ENCODE data around the gene FGF10.

The FGF10 gene

GRCh38 chr5:44345871-44346270 lies 43.3 kb downstream of the FGF10 start:
- DNase-seq = no peak

GRCh38 chr5:44336708-44337107 lies 52.5 kb downstream of the FGF10 start:
- no peak for DNase-seq

DNA sequence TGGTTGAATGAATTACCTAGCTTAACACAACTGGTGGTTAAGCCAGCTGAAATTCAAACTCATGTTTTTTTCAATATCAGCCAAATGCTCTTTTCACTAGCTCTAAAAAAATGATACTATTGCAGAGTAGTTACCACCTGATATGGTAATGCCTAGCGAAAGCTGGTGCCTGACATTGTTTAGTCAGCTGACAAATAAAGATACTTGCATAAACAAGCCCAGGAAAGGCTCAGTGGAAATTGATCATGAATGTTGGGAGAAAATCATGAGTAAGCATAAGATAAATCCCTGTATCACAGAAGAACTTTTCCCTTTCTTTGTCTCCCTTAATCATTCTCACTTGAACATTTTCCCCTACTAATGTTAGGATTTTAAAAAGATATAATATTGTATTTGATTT lies 54.6 kb downstream of the FGF10 start:
- DNase-seq = no peak

GRCh38 chr5:44332285-44332971 lies 56.8 kb downstream of the FGF10 start:
- DNase-seq = no peak

GRCh38 chr5:44331471-44332050 lies 57.7 kb downstream of the FGF10 start:
- DNase-seq = no peak

- no peak for DNase-seq
Measured at GRCh38 chr5:44329716-44330115, 59.5 kb downstream of the FGF10 start.

DNA sequence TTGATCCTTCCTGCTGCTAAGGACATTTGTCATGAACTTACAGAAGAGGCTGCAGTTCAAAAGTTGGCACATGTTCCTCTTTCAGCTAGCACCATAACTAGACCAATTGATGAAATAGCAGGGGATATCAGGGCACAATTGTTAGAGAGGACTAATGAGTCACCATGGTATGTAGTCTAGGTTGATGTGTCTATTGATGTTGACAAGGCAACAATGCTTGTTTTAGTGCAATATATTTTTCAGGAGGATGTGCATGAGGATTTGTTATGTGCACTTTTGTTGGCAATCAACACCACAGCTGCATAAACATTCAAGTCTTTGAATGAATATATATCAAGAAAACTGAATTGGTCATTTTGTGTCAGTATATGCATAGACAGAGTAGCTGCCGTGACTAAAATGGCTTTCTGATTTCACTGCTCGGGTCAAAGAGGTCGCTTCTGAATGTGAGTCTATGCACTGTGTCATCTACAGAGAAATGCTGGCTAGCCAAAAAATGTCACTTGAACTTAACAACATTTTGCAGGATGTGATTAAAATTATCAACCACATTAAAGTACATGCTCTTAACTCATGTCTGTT lies 68.0 kb downstream of the FGF10 start:
- DNase-seq = no peak

- no peak for DNase-seq
Measured at GRCh38 chr5:44320188-44320587, 69.0 kb downstream of the FGF10 start.

DNA sequence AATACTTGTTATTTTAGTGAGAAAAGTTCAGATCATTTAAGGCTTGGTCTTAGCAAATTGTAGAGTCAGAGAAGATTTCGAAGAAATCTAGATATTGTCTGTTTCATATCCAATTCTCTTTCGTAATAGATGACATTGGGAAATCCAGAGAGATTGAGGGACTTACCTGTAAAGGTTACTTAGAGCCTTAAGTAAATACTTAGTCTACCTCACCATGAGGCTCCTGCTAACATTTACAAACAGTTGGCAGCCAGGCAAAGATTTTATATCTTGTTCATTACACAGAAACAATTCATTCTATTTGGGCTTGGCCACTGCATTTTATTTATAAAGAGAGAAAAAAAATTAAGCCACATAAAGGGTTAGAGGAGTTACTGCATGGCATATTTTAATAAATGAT lies 70.3 kb downstream of the FGF10 start:
- DNase-seq = no peak

- no peak for DNase-seq
Measured at GRCh38 chr5:44312374-44312773, 76.8 kb downstream of the FGF10 start.

DNA sequence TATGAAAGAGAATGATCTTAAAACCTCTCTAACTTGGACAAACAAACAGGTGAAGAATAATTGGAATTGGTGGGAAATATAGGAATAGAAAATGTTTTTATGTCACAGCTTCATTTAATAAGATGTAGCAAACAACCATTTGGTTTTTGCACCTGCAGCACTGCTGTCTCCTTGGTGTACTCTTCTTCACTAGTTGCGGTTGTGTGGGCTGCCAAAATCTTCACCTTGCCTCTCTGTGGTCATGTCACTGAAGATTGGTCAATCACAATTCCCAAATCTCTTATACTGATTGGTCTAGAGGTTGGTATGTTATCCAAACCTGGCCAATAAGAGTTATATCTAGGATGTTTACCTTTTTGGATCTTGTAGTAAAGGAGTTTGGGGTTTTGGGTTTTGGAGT lies 88.7 kb downstream of the FGF10 start:
- no peak for DNase-seq

GRCh38 chr5:44299394-44299793 lies 89.8 kb downstream of the FGF10 start:
- no peak for DNase-seq

- DNase-seq = no peak
Measured at GRCh38 chr5:44294516-44294915, 94.7 kb downstream of the FGF10 start.

DNA sequence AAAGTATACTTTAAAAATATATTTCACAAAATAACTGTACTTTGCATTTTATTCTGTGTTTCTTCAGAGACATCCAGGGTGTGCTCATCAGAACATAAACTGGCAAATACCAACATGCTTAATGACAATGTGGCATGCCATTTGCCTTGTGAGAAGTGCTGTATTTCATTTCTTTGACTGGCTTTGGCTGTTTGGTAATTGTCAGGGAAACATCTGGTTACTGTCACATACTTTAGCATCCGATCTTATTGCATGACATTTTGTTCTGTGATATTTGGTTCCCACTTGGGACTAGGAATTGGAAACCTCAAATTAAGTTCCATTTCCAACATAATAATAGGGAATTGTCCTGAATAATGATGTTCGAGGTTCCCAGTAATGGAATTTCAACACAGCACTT lies 96.5 kb downstream of the FGF10 start:
- no peak for DNase-seq

DNA sequence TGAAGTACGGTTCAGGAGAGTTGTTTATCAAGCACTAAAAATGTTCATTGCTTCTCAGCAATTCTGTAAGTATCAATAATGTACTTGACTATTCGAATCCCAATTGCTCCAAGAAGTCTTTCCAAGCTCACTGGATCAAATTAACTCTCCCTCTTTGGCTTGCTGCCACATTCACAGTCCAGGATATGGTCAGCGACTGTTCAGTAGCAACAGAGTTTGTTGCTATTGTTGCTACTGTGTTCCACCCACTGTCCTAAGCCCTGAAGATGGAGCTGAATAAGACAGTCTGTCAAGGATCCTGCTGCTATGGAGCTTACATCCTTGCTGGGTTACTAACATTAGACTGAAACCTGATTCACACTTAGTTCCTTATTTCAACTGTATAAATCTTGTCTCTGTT lies 110.8 kb downstream of the FGF10 start:
- no peak for DNase-seq

DNA sequence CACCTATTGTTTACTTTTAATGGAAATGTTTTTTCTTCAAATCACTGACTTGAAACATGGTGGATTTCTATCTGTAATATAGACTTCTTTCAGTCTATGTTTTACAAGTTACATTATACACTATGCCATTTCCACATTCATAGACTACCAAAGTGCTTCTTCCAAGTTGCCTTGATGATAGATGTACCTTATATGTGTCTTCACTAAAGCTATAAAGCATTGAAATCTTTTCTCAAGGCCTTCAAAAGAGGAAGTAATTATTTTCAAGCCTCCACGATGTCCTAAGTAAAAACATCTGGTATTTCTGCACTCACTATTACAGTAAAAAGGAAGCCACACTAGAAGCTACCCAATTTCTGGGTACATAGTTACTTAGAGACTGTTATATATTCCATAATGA lies 113.3 kb downstream of the FGF10 start:
- DNase-seq = no peak

DNA sequence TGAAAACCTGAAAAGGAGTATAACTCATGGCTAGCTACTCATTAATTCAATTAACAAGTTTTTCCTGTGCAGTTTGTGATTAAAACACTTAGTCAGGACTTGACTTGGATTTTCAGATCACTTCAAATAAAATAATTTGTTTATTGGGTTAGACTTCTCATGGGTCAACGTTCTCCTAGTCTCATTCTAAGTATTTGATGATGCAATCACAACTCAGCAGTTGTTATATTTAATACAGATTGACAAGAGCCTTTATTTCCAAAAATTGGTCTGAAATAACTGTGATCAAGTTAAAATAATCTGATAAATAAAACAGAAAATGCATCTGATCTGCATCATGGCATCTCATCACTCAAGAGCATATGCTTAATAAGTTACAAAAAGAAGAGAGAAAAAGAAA lies 113.9 kb downstream of the FGF10 start:
- no peak for DNase-seq

- DNase-seq = no peak
Measured at GRCh38 chr5:44267909-44268308, 121.3 kb downstream of the FGF10 start.

DNA sequence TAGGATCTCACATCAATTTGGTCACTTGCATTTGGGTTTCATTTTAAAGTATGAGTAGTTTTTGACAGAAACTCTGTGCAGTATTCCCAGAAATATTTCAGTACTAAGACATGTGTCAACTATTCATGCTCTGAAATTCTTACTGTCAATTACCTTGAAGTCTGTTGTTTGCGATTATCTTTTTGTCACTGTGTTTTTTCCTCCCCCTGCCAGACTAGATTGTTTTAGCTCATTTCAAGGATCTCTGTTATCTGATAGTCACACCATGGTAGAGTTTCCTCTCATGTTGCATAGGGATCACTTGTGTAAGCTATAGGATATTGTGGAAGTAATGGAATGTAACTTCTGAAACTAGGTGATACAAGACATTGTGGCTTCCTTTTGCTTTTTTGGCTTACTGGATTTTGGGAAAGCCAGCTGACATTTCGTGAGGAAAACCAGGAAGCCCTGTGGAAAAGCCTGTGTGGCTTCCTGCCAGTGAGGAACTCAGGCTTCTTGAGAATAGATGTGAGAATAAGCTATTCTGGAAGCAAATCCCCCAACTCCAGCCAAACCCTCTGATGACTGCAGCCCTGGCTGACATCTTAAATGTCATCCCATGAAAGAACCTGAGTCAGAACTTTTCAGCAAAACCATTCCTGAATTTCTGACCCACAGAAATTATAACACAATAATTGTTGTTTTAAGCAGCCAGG lies 122.2 kb downstream of the FGF10 start:
- no peak for DNase-seq

- DNase-seq = no peak
Measured at GRCh38 chr5:44265713-44266112, 123.5 kb downstream of the FGF10 start.

DNA sequence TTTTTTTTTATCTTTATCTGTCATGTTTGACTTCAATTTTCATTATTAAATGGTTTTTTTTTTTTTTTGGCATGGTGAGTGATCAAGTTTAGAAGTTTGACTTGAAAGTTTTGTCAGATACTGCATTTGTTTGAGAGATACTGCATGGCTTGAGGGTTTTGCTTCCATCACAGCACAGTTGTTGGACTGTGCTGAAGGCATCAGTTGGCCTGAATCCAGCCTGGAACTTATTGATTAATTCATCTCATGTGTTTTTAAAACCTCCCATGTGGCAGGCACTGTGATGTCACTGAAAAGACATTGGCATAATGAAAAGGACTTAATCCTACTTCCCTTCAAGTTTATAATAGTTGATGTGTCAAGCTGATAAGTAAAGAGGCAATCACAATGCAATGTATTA lies 128.4 kb downstream of the FGF10 start:
- DNase-seq = no peak

GRCh38 chr5:44257653-44258365 lies 131.4 kb downstream of the FGF10 start:
- DNase-seq = no peak

DNA sequence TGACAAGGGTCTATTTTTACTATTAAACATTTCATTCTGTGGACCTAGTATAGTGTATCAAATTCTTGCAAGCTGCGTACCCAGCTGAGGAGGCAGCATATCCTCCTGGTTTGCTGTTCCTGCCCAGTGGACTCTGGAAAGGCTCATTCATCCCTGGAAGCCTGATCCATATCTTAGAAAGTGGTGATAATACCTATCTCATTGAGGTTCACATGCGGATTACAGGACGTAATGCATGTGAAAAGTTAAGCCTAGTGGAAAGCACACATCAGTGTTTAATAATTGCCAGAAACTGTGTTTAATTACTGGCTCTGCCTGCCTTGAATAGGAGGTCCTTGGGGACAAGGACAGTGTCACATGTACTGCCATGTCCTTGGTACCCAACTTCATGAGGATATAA lies 132.0 kb downstream of the FGF10 start:
- no peak for DNase-seq
